D721Med (cell line): Measurements from ENCODE around the gene MATK.

ENCODE experiments used
- DNase-seq: peaks from one replicate; pipeline ENCODE4 v3.0.0; 2011; ENCODE audit warnings: low spot score; ENCODE audit not compliant: insufficient read length
- FAIRE-seq: peaks from 2 replicates; lab custom pipeline; 2011; peaks lifted over from hg19 to GRCh38; lab: Jason Lieb, UNC
- TF ChIP-seq, protein P1 (sequence below): IDR thresholded peaks from 2 replicates; pipeline ENCODE4 v1.5.1; 2012; ENCODE audit warnings: mild to moderate bottlenecking, control low read depth; ENCODE audit not compliant: insufficient read depth; ENCODE audit errors: missing control alignments

MATK gene

DNA sequence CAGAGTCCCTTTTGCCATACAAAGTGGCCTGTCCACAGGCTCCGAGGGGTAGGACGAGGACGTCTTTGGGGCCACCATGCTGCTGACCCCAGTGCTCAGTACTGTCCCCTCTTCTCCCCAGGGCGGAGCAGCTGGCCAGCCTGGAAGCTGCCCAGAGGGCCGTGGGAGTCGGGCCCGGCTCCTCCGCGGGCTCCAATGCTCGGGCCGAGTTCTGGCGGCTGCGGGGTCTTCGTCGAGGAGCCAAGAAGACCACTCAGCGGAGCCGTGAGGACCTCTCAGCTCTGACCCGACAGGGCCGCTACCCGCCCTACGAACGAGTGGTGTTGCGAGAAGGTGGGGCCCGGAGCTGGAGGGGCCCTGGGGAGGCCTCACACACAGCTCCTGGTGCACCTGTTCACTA, 45.8 kb downstream of the MATK start:
- TF ChIP-seq, protein P1, sequence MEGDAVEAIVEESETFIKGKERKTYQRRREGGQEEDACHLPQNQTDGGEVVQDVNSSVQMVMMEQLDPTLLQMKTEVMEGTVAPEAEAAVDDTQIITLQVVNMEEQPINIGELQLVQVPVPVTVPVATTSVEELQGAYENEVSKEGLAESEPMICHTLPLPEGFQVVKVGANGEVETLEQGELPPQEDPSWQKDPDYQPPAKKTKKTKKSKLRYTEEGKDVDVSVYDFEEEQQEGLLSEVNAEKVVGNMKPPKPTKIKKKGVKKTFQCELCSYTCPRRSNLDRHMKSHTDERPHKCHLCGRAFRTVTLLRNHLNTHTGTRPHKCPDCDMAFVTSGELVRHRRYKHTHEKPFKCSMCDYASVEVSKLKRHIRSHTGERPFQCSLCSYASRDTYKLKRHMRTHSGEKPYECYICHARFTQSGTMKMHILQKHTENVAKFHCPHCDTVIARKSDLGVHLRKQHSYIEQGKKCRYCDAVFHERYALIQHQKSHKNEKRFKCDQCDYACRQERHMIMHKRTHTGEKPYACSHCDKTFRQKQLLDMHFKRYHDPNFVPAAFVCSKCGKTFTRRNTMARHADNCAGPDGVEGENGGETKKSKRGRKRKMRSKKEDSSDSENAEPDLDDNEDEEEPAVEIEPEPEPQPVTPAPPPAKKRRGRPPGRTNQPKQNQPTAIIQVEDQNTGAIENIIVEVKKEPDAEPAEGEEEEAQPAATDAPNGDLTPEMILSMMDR = no peak
- FAIRE-seq = no peak
- DNase-seq = no peak

DNA sequence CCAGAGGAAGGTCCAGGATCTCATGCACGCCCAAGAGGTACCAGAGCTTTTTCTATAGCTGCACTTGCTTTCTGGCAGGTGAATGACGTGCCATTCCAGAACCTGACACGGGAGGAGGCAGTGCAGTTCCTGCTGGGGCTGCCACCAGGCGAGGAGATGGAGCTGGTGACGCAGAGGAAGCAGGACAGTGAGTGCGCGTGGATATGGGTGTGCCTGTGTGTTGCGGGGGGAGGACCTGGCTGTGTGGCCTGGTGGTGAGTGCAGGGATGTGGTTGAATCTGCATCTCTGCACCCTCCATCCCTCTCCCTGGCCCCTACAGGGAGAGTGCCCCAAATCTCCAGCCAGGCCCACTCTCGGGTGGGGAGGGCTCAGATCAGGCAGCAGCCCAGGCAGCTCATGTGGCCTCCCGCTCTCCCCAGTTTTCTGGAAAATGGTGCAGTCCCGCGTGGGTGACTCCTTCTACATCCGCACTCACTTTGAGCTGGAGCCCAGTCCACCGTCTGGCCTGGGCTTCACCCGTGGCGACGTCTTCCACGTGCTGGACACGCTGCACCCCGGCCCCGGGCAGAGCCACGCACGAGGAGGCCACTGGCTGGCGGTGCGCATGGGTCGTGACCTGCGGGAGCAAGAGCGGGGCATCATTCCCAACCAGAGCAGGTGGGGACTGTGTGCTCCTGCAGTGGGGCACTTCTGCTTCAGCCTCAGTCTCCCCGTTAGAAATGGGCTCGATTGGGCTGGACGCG, 47.5 kb downstream of the MATK start:
- no peak for DNase-seq
- no peak for FAIRE-seq
- TF ChIP-seq, protein P1 = no peak

DNA sequence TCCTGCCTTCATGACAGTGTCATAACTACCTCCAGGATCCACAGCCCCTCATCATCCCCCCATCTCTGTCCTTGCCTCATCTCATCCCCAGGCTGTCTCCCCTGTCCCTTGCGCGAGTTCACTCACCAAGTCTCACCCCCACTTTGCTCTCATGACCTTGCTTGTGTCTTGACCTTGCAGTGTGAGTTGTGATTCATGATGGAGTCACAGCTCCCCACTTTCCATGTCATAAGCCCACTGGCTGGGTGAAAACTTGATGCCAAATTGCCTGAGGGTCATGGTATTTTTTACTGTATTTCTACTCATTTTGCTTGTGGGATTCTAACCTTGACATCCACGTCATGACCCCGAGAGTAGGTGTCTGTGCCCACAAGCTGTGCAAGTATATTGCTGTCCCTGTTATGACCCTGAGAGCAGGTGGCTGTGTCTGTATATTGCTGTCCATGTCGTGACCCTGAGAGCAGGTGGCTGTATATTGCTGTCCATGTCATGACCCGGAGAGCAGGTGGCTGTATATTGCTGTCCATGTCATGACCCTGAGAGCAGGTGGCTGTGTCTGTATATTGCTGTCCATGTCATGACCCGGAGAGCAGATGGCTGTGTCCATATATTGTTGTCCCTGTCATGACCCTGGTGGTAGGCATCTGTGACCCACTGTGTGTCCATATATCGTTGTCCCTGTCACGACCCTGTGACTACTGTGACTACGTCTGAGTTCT, 48.5 kb downstream of the MATK start:
- FAIRE-seq (no peak), DNase-seq (no peak)
- TF ChIP-seq, protein P1 = no peak

DNA sequence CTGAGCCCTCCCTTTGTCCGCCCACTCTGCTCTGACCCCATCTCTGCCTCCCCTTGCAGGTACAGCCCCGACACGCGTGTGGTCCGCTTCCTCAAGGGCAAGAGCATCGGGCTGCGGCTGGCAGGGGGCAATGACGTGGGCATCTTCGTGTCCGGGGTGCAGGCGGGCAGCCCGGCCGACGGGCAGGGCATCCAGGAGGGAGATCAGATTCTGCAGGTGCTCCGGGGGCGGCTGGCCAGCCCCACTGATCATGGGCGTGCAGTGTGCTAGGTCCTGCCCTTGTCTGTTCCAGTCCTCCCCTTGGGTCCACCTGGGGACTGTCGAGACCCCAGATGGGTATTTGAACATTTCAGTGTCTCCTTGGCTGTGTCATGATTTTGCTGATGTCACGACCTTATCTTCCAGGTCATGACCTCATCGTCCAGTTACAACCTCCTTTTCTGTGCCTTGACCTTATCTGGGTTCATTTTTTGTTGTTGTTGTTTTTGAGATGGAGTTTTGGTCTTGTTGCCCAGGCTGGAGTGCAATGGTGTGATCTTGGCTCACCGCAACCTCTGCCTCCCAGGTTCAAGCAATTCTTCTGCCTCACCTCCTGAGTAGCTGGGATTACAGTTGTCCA, 50.0 kb downstream of the MATK start:
- DNase-seq = no peak
- TF ChIP-seq, protein P1 = no peak
- FAIRE-seq = no peak

DNA sequence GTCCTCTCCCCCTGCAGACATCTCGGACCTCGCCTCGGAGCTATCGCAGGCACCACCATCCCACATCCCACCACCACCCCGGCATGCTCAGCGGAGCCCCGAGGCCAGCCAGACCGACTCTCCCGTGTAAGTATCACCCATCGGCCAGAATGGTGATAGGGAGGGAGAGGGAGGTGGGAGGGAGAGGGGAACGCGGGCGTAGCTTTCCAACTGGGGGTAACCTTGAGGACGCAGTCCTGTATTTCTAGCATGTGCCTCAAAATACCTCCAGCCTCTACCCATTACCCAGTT, 51.9 kb downstream of the MATK start:
- TF ChIP-seq, protein P1 = no peak
- DNase-seq (no peak), FAIRE-seq (no peak)

DNA sequence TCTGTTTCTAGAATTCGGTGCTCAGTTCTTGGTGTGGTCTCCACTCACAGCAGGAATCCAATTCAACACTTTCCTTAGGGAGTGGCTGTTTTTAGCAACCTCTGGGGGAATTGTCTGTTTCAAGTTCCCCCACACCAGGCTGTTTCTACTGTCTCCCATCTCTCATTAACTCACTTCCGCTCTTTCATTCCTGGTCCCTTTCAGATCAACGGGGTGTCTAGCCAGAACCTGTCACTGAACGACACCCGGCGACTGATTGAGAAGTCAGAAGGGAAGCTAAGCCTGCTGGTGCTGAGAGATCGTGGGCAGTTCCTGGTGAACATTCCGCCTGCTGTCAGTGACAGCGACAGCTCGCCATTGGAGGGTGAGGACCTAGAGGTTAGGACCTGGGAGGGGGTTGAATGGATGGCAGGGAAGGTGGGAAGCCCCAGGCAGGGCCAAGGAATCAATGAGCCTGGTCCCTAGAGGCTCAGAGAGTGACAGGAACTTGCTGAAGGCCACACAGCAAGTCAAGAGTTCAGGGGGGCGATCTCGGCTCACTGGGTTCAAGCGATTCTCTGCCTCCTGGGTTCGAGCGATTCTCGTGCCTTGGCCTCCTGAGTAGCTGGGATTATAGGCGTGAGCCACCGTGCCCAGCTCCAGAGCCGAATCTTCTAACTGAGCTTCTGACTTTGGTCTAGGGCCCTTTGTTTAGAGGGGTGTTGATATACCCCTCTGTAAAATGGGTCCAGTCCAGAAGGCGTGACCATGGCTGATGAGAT, 52.5 kb downstream of the MATK start:
- FAIRE-seq = no peak
- TF ChIP-seq, protein P1 = no peak
- no peak for DNase-seq
